OCI-LY7 (cell line): ENCODE data around the gene LRFN2. TPM values are rescaled to one million over a fixed set of nuclear protein-coding genes. Genes with fewer than 3 reads are reported as not detected.

Experiments
- BruUV-seq: library from RNA; stranded (reverse); fragments of 400-500 nt; replicated peaks from 2 replicates; lab custom pipeline; 2021; lab: Mats Ljungman, UMichigan
- CTCF ChIA-PET: fragments of 300-600 bp; sonication (Branson Sonifier 250); formaldehyde crosslinking; loops from one replicate; lab custom pipeline; 2022; ENCODE audit warnings: antibody characterized with exemption; ENCODE audit not compliant: unreplicated experiment; lab: Charles Lee
- POLR2A ChIA-PET: fragments of 300-600 bp; sonication (Branson Sonifier 250); formaldehyde crosslinking; loops from one replicate; lab custom pipeline; 2022; ENCODE audit warnings: antibody characterized with exemption; lab: Charles Lee
- DNase-seq: peaks from one replicate; pipeline ENCODE4 v3.0.0-alpha.2; 2015; ENCODE audit warnings: low spot score
- H2AFZ ChIP-seq: fragments of 200-600 bp; sonication (generic), shearing (Covaris generic); 2 replicates; pipeline ENCODE4 v1.6.1; 2014; ENCODE audit warnings: mild to moderate bottlenecking, antibody characterized with exemption, low read length, moderate library complexity
- H3K27ac ChIP-seq: fragments of 200-600 bp; sonication (generic); 2 replicates; pipeline ENCODE4 v1.5.1; 2014; ENCODE audit warnings: mixed run types, low read depth, mild to moderate bottlenecking, moderate library complexity, low read length, inconsistent platforms; ENCODE audit not compliant: poor library complexity, severe bottlenecking
- H3K36me3 ChIP-seq: fragments of 200-600 bp; sonication (generic); 2 replicates; pipeline ENCODE4 v1.6.1; 2014; ENCODE audit warnings: mild to moderate bottlenecking, antibody characterized with exemption, low read length, moderate library complexity, mixed read lengths; ENCODE audit not compliant: insufficient read depth
- H3K4me1 ChIP-seq: fragments of 200-600 bp; sonication (generic); 2 replicates; pipeline ENCODE4 v1.5.1; 2014; ENCODE audit warnings: mild to moderate bottlenecking, low read length; ENCODE audit not compliant: insufficient read depth, poor library complexity, severe bottlenecking
- H3K4me2 ChIP-seq: fragments of 200-600 bp; sonication (generic); 2 replicates; pipeline ENCODE4 v1.6.1; 2014; ENCODE audit warnings: mild to moderate bottlenecking, low read length
- H3K4me3 ChIP-seq: fragments of 200-600 bp; sonication (generic); 2 replicates; pipeline ENCODE4 v1.5.1; 2014; ENCODE audit warnings: mild to moderate bottlenecking, low read depth, low read length; ENCODE audit not compliant: poor library complexity, severe bottlenecking
- H3K79me2 ChIP-seq: fragments of 200-600 bp; sonication (generic); 2 replicates; pipeline ENCODE4 v1.6.1; 2016; ENCODE audit warnings: low read depth, mild to moderate bottlenecking, low read length, moderate library complexity, mixed read lengths; ENCODE audit not compliant: insufficient read depth
- H3K9me2 ChIP-seq: fragments of 200-600 bp; sonication (generic); 2 replicates; pipeline ENCODE4 v1.6.1; 2016; ENCODE audit warnings: mild to moderate bottlenecking, low read length, mixed read lengths; ENCODE audit not compliant: insufficient read depth
- H3K9me3 ChIP-seq: fragments of 200-600 bp; sonication (generic); 2 replicates; pipeline ENCODE4 v1.6.1; 2014; ENCODE audit warnings: mild to moderate bottlenecking, mixed run types, low read length, mixed read lengths
- H4K20me1 ChIP-seq: fragments of 200-600 bp; sonication (generic); 2 replicates; pipeline ENCODE4 v1.6.1; 2014; ENCODE audit warnings: mild to moderate bottlenecking, antibody characterized with exemption, low read length, moderate library complexity, mixed read lengths; ENCODE audit not compliant: insufficient read depth
- CTCF ChIP-seq: fragments of 200-600 bp; sonication (generic); conservative IDR thresholded peaks from 2 replicates; pipeline ENCODE4 v1.5.1; 2014; ENCODE audit warnings: mild to moderate bottlenecking, antibody characterized with exemption, low read length, moderate library complexity, mixed read lengths
- EZH2phosphoT487 ChIP-seq: fragments of 200-600 bp; sonication (generic); IDR thresholded peaks from 2 replicates; pipeline ENCODE4 v1.6.1; 2018; ENCODE audit warnings: low read depth, borderline replicate concordance, mild to moderate bottlenecking, mixed run types, antibody characterized with exemption, low read length, moderate library complexity, mixed read lengths
- intact Hi-C: fragments of 100-400 bp; cut with micrococcal nuclease; formaldehyde crosslinking; loops from one replicate; pipeline ENCODE4 v1.10.0; 2022; ENCODE audit not compliant: unreplicated experiment
- total RNA-seq, 2 experiments: library from RNA; depleted of rRNA in 1 of 2; stranded (reverse); fragments of >200 nt in 1 of 2; shearing (Covaris generic) in 1 of 2; gene quantifications; 2 replicates each; pipeline ENCODE4 v1.2.3, GENCODE V29; 2014 to 2022

Gene LRFN2
- total RNA-seq, 2 experiments from 2014 or later, result not detected

- no peak overlapping the region for H2AFZ ChIP-seq
- H3K79me2 ChIP-seq, result no peaks in the 10 kb centered on the region
- no peak for DNase-seq
- H4K20me1 ChIP-seq, result no peaks in the 10 kb centered on the region
- no peaks in the 10 kb centered on the region for H3K4me1 ChIP-seq
- no peak overlapping the region for H3K27ac ChIP-seq
- intact Hi-C loops, result no loop called here
- no peaks in the 10 kb centered on the region for H3K36me3 ChIP-seq
- H3K4me3 ChIP-seq, result no peak overlapping the region
- BruUV-seq, result no TSS peak
- POLR2A ChIA-PET, result interaction anchor here (0.7 kb wide), 1 partner anchor 504 kb away, joined by 3 read pairs; no protein-coding TSS in a partner anchor
- CTCF ChIA-PET, result no interaction called here
- H3K9me2 ChIP-seq, result no peaks in the 10 kb centered on the region
- H3K4me2 ChIP-seq, result no peak overlapping the region
- H3K9me3 ChIP-seq, result no peaks in the 10 kb centered on the region
- no peak for TF ChIP-seq EZH2phosphoT487
- no peak for TF ChIP-seq CTCF
Measured at GRCh38 chr6:40399888-40400457, 187.2 kb downstream of the LRFN2 start.

GRCh38 chr6:40398810-40399477 is 188.2 kb downstream of the LRFN2 start:
- TF ChIP-seq EZH2phosphoT487, result no peak
- TF ChIP-seq CTCF, result no peak
- ChIA-PET CTCF (no interaction called here), POLR2A (no interaction called here)
- intact Hi-C loops, result no loop called here
- H3K4me2 ChIP-seq, result no peak overlapping the region
- no peak overlapping the region for H2AFZ ChIP-seq
- no peaks in the 10 kb centered on the region for H3K9me2 ChIP-seq
- H3K9me3 ChIP-seq, result no peaks in the 10 kb centered on the region
- H3K79me2 ChIP-seq, result no peaks in the 10 kb centered on the region
- DNase-seq, result no peak
- H3K27ac ChIP-seq, result no peak overlapping the region
- H3K4me3 ChIP-seq, result no peak overlapping the region
- H3K4me1 ChIP-seq, result no peaks in the 10 kb centered on the region
- BruUV-seq, result no TSS peak
- H3K36me3 ChIP-seq, result no peaks in the 10 kb centered on the region
- H4K20me1 ChIP-seq, result no peaks in the 10 kb centered on the region

GRCh38 chr6:40398034-40398691 is 189.0 kb downstream of the LRFN2 start:
- Histone ChIP-seq H2AFZ (no peak overlapping the region), H3K9me2 (no peaks in the 10 kb centered on the region), H4K20me1 (no peaks in the 10 kb centered on the region), H3K79me2 (no peaks in the 10 kb centered on the region), H3K4me3 (no peak overlapping the region), H3K9me3 (no peaks in the 10 kb centered on the region), H3K4me2 (no peak overlapping the region), H3K4me1 (no peaks in the 10 kb centered on the region), H3K27ac (no peak overlapping the region), H3K36me3 (no peaks in the 10 kb centered on the region)
- POLR2A ChIA-PET, result no interaction called here
- no peak for DNase-seq
- CTCF ChIA-PET, result no interaction called here
- no TSS peak for BruUV-seq
- intact Hi-C loops, result no loop called here
- TF ChIP-seq CTCF, result no peak
- TF ChIP-seq EZH2phosphoT487, result no peak
